NB4 (cell line): Measurements from ENCODE around the gene PLCB4.

Experiments used
- POLR2A ChIP-seq: IDR thresholded peaks from 2 replicates; pipeline ENCODE4 v1.6.1; 2011; ENCODE audit warnings: mild to moderate bottlenecking; ENCODE audit not compliant: insufficient read length; ENCODE audit errors: extremely low read depth
- TF ChIP-seq, protein P1 (sequence below): IDR thresholded peaks from one replicate; pipeline ENCODE4 v1.5.1; 2012; ENCODE audit warnings: low read depth, low read length

- TF ChIP-seq, protein P1, sequence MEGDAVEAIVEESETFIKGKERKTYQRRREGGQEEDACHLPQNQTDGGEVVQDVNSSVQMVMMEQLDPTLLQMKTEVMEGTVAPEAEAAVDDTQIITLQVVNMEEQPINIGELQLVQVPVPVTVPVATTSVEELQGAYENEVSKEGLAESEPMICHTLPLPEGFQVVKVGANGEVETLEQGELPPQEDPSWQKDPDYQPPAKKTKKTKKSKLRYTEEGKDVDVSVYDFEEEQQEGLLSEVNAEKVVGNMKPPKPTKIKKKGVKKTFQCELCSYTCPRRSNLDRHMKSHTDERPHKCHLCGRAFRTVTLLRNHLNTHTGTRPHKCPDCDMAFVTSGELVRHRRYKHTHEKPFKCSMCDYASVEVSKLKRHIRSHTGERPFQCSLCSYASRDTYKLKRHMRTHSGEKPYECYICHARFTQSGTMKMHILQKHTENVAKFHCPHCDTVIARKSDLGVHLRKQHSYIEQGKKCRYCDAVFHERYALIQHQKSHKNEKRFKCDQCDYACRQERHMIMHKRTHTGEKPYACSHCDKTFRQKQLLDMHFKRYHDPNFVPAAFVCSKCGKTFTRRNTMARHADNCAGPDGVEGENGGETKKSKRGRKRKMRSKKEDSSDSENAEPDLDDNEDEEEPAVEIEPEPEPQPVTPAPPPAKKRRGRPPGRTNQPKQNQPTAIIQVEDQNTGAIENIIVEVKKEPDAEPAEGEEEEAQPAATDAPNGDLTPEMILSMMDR = no peak
- TF ChIP-seq POLR2A = no peak
Observed at GRCh38 chr20:9141921-9142320, 73.0 kb downstream of the PLCB4 start.
